ENCODE data around the gene CHMP3.

The CHMP3 gene

DNA sequence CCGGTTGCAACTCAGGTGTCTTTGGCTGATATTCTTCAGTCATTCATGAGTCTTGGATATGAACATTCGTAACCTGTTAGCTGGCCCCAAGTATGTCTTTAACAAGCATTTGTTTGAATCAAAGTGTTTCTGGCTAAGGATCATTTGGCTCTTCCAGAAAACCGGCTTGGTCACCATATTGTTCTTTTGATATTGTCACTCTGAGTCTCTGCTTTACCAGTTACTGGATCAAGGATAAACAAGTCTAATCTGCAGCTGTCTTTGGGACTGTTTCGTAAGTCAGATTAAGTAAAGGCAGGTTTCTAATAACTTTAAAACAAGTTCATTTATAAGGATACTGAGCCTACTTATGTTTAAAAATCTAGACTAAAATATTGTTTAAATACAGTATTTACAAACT lies 73.0 kb downstream of the CHMP3 start:
- no peak for TF ChIP-seq CEBPB (IDR thresholded peaks at IDR 0.05)
- TF ChIP-seq TEAD4 (IDR thresholded peaks at IDR 0.05) = no peak
- TF ChIP-seq, protein P1, sequence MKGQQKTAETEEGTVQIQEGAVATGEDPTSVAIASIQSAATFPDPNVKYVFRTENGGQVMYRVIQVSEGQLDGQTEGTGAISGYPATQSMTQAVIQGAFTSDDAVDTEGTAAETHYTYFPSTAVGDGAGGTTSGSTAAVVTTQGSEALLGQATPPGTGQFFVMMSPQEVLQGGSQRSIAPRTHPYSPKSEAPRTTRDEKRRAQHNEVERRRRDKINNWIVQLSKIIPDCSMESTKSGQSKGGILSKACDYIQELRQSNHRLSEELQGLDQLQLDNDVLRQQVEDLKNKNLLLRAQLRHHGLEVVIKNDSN (IDR thresholded peaks at IDR 0.05) = no peak
- TF ChIP-seq FOXM1 (IDR thresholded peaks at IDR 0.05; ENCODE audit: borderline replicate concordance, low read depth) = no peak
- TF ChIP-seq EGR1 (IDR thresholded peaks at IDR 0.05) = no peak
- no peak for TF ChIP-seq TCF12 (IDR thresholded peaks at IDR 0.05; ENCODE audit: low read depth)
- no peak for TF ChIP-seq YY1 (IDR thresholded peaks at IDR 0.05; ENCODE audit: low read depth)
- no peak for TF ChIP-seq CREB1 (IDR thresholded peaks at IDR 0.05; ENCODE audit: low read depth)
- TF ChIP-seq ZBTB7A (IDR thresholded peaks at IDR 0.05; ENCODE audit: low read depth) = no peak
- no peak for TF ChIP-seq TAF1 (IDR thresholded peaks at IDR 0.05; ENCODE audit: low read depth)
- no peak for TF ChIP-seq RAD21 (IDR thresholded peaks at IDR 0.05; ENCODE audit: low read depth)

DNA sequence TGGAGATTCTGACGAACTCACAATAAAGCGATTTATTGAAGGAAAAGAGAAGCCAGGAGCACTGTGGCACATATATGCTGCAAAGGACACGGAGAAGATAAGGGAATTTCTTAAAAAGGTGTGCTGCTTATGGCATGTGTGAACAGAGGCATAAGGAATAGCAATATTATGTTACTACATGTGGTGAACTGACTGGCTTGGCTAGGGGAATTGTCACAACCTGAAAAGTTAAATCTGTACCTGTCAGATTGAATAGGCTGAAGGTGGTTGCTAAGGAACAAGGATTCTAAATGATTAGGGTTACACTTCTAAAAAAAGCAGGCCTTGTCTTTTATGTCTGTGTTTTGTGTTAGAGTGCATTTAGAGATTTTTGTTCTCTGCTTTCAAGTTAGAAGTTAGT lies 73.7 kb downstream of the CHMP3 start:
- TF ChIP-seq ZBTB7A (IDR thresholded peaks at IDR 0.05; ENCODE audit: low read depth) (no peak), RAD21 (IDR thresholded peaks at IDR 0.05; ENCODE audit: low read depth) (no peak), NFIC (IDR thresholded peaks at IDR 0.05) (no peak), EGR1 (IDR thresholded peaks at IDR 0.05) (no peak), YY1 (IDR thresholded peaks at IDR 0.05; ENCODE audit: low read depth) (no peak), TCF12 (IDR thresholded peaks at IDR 0.05; ENCODE audit: low read depth) (no peak), TEAD4 (IDR thresholded peaks at IDR 0.05) (no peak), CEBPB (IDR thresholded peaks at IDR 0.05) (no peak), EP300 (IDR thresholded peaks at IDR 0.05; ENCODE audit: borderline replicate concordance) (no peak), FOXM1 (IDR thresholded peaks at IDR 0.05; ENCODE audit: borderline replicate concordance, low read depth) (no peak), TAF1 (IDR thresholded peaks at IDR 0.05; ENCODE audit: low read depth) (no peak)
- TF ChIP-seq, protein P1 (IDR thresholded peaks at IDR 0.05) = no peak
- TF ChIP-seq, protein P2, sequence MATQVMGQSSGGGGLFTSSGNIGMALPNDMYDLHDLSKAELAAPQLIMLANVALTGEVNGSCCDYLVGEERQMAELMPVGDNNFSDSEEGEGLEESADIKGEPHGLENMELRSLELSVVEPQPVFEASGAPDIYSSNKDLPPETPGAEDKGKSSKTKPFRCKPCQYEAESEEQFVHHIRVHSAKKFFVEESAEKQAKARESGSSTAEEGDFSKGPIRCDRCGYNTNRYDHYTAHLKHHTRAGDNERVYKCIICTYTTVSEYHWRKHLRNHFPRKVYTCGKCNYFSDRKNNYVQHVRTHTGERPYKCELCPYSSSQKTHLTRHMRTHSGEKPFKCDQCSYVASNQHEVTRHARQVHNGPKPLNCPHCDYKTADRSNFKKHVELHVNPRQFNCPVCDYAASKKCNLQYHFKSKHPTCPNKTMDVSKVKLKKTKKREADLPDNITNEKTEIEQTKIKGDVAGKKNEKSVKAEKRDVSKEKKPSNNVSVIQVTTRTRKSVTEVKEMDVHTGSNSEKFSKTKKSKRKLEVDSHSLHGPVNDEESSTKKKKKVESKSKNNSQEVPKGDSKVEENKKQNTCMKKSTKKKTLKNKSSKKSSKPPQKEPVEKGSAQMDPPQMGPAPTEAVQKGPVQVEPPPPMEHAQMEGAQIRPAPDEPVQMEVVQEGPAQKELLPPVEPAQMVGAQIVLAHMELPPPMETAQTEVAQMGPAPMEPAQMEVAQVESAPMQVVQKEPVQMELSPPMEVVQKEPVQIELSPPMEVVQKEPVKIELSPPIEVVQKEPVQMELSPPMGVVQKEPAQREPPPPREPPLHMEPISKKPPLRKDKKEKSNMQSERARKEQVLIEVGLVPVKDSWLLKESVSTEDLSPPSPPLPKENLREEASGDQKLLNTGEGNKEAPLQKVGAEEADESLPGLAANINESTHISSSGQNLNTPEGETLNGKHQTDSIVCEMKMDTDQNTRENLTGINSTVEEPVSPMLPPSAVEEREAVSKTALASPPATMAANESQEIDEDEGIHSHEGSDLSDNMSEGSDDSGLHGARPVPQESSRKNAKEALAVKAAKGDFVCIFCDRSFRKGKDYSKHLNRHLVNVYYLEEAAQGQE (IDR thresholded peaks at IDR 0.05; ENCODE audit: low read depth) = no peak
- TF ChIP-seq, protein P3, sequence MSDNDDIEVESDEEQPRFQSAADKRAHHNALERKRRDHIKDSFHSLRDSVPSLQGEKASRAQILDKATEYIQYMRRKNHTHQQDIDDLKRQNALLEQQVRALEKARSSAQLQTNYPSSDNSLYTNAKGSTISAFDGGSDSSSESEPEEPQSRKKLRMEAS (IDR thresholded peaks at IDR 0.05) = no peak

DNA sequence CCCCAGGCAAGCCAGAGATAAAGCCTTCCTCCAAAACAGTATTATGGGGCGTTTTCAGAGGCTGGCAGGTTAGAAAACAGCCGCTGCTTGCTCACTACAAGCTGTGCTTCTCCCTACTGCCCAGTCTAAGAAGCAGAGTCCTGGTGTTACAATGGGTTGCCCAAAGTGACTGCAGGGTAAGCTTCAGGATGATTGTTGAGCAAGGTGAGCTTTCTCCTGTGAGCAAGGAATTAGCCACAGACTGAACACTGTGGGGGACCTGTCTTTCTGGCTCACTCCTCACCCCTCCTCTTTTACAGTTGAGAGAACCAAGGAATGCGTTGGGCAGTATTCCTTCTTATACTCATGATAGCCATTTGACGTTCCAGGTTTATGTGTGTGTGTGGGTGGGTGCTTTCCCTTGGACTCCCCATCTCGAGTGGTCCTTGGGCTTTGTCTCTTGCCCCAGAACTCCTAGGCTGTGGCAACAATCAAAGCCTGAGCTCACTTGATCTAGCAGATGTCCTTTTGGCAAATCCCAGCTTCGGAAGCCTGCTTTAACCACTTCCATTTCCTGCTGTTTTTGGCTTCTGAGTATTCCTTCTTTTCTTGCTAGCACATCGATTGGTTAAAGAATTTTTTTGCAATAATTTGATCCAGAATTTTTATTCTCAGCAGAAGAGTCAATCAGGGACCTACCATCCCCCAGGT lies 74.5 kb downstream of the CHMP3 start:
- TF ChIP-seq RAD21 (IDR thresholded peaks at IDR 0.05; ENCODE audit: low read depth) = no peak
- TF ChIP-seq TAF1 (IDR thresholded peaks at IDR 0.05; ENCODE audit: low read depth) = no peak
- no peak for TF ChIP-seq CREB1 (IDR thresholded peaks at IDR 0.05; ENCODE audit: low read depth)
- TF ChIP-seq EP300 (IDR thresholded peaks at IDR 0.05; ENCODE audit: borderline replicate concordance) = no peak

DNA sequence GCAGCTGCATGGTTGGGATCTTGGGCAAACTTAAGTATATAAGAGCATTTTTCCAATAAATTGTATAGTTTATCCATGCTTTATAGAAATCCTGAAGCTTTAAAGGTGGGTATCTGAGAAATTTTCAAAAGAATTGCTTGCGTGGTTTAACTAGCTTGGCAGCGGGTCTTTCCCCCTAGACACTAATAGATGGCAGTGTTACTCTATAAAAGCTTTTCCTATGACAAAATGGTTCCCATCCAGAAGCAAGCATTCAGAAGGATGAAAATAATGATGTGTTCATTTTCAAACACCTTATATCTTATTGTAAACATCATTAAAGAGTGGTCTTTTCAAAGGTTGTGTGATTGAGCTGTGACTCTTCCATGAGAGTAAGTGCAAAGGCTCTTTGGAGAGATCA lies 76.2 kb downstream of the CHMP3 start:
- TF ChIP-seq RAD21 (IDR thresholded peaks at IDR 0.05; ENCODE audit: low read depth) = 0 out of 2 replicates have a peak, but pooled peaks have one; percentile 5
- TF ChIP-seq TAF1 (IDR thresholded peaks at IDR 0.05; ENCODE audit: low read depth) = no peak

DNA sequence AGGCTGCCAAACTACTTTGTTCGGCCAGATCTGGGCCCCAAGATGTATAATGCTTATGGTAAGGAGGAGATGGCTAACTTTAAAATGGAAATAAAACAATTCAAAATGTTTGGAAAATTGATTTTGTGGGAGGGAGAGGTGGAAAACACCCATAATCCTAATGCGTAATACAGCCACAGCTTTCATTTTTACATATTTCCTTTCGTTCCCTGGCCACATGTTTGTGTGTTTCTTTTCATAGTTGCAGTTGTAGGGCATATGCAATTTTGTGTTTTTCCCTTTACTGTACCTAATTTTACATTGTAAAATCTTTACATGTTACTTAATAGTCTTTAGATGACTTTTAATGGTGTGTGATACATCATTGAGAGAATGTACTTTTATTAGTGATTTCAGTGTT lies 77.4 kb downstream of the CHMP3 start:
- TF ChIP-seq CEBPB (IDR thresholded peaks at IDR 0.05) (no peak), NFIC (IDR thresholded peaks at IDR 0.05) (no peak), EGR1 (IDR thresholded peaks at IDR 0.05) (no peak), ZBTB7A (IDR thresholded peaks at IDR 0.05; ENCODE audit: low read depth) (no peak), TEAD4 (IDR thresholded peaks at IDR 0.05) (no peak), YY1 (IDR thresholded peaks at IDR 0.05; ENCODE audit: low read depth) (no peak), TCF12 (IDR thresholded peaks at IDR 0.05; ENCODE audit: low read depth) (no peak), FOXM1 (IDR thresholded peaks at IDR 0.05; ENCODE audit: borderline replicate concordance, low read depth) (no peak), CREB1 (IDR thresholded peaks at IDR 0.05; ENCODE audit: low read depth) (no peak), RAD21 (IDR thresholded peaks at IDR 0.05; ENCODE audit: low read depth) (no peak), EP300 (IDR thresholded peaks at IDR 0.05; ENCODE audit: borderline replicate concordance) (no peak), TAF1 (IDR thresholded peaks at IDR 0.05; ENCODE audit: low read depth) (no peak)
- TF ChIP-seq, protein P2 (IDR thresholded peaks at IDR 0.05; ENCODE audit: low read depth) = no peak
- TF ChIP-seq, protein P1 (IDR thresholded peaks at IDR 0.05) = no peak
- TF ChIP-seq, protein P3 (IDR thresholded peaks at IDR 0.05) = no peak

All from Ishikawa (cell line).